Fibroblast of lung (primary cell): Measurements from ENCODE around the gene TBC1D14. TPM values are rescaled to one million over a fixed set of nuclear protein-coding genes. Genes with fewer than 3 reads are reported as not detected.

Experiments
- DNase-seq, 2 donors: peaks; one replicate each; pipeline versions ENCODE4 v3.0.0 to v3.0.0-alpha.2; 2010; ENCODE audit warnings: low read depth in 2 of 2
- H2AFZ ChIP-seq: 2 replicates; pipeline ENCODE4 v1.5.1; 2012; ENCODE audit warnings: low read length, control low read depth, inconsistent platforms
- H3K27ac ChIP-seq: 2 replicates; pipeline ENCODE4 v1.5.1; 2011; ENCODE audit warnings: low read length, control low read depth; ENCODE audit not compliant: insufficient read depth
- H3K27me3 ChIP-seq: 2 replicates; pipeline ENCODE4 v1.5.1; 2011; ENCODE audit warnings: mild to moderate bottlenecking, low read length; ENCODE audit not compliant: control insufficient read depth, insufficient read depth
- H3K36me3 ChIP-seq: 2 replicates; pipeline ENCODE4 v1.5.1; 2011; ENCODE audit warnings: low read length; ENCODE audit not compliant: control insufficient read depth, insufficient read depth
- H3K4me1 ChIP-seq: 2 replicates; pipeline ENCODE4 v1.5.1; 2011; ENCODE audit warnings: low read length; ENCODE audit not compliant: control insufficient read depth, insufficient read depth; ENCODE audit errors: extremely low read depth
- H3K4me2 ChIP-seq: 2 replicates; pipeline ENCODE4 v1.5.1; 2011; ENCODE audit warnings: low read length, control low read depth; ENCODE audit not compliant: insufficient read depth; ENCODE audit errors: extremely low read depth
- H3K4me3 ChIP-seq, 4 experiments: fragments of 200-600 bp in 1 of 4; sonication (generic) in 1 of 4; replicated peaks in 1 of 4; 2 replicates each; pipeline ENCODE4 v1.5.1; 2011 to 2016; ENCODE audit warnings: low read length in 4 of 4, low read depth in 3 of 4, mild to moderate bottlenecking in 3 of 4, control low read depth in 2 of 4, inconsistent platforms in 1 of 4, mixed read lengths in 1 of 4; ENCODE audit not compliant: insufficient read depth in 1 of 4; ENCODE audit errors: control extremely low read depth in 1 of 4
- H3K79me2 ChIP-seq: 2 replicates; pipeline ENCODE4 v1.5.1; 2012; ENCODE audit warnings: mild to moderate bottlenecking, low read length, inconsistent platforms; ENCODE audit not compliant: control insufficient read depth, insufficient read depth
- H3K9ac ChIP-seq: 2 replicates; pipeline ENCODE4 v1.5.1; 2011; ENCODE audit warnings: mild to moderate bottlenecking, low read length, control low read depth; ENCODE audit not compliant: insufficient read depth
- H3K9me3 ChIP-seq: 2 replicates; pipeline ENCODE4 v1.5.1; 2012; ENCODE audit warnings: low read depth, low read length; ENCODE audit not compliant: control insufficient read depth, insufficient read depth
- H4K20me1 ChIP-seq: 2 replicates; pipeline ENCODE4 v1.5.1; 2011; ENCODE audit warnings: low read length; ENCODE audit not compliant: control insufficient read depth, insufficient read depth; ENCODE audit errors: extremely low read depth
- CTCF ChIP-seq, 2 donors: IDR thresholded peaks in 1 of 2; conservative IDR thresholded peaks in 1 of 2; 1 replicate in 1 of 2; 2 replicates in 1 of 2; pipeline ENCODE4 v1.5.1; 2011 to 2012; ENCODE audit warnings: low read length in 2 of 2, control low read depth in 1 of 2, inconsistent platforms in 1 of 2, low read depth in 1 of 2, mild to moderate bottlenecking in 1 of 2
- EZH2 ChIP-seq: IDR thresholded peaks from 2 replicates; pipeline ENCODE4 v1.5.1; 2012; ENCODE audit warnings: low read length, control low read depth, mild to moderate bottlenecking; ENCODE audit errors: missing control alignments
- polyA plus RNA-seq, 2 donors: library from polyadenylated mRNA; depleted of rRNA in 1 of 2; stranded (reverse) in 1 of 2; unstranded in 1 of 2; fragments of >200 nt; gene quantifications; 2 replicates each; pipeline ENCODE4 v1.2.1, GENCODE V29; 2011 to 2012; ENCODE audit warnings: missing spikeins in 1 of 2
- total RNA-seq: library from RNA; depleted of rRNA; stranded (reverse); fragments of >200 nt; gene quantifications from 2 replicates; pipeline ENCODE4 v1.2.1, GENCODE V29; 2014

Gene TBC1D14
- total and polyA plus RNA-seq, 2 donors (not counting 1 experiment from before 2014, with no cell fraction given): 26.9 to 37.7 TPM

- no peaks in the 10 kb centered on the region for H3K9me3 ChIP-seq
- TF ChIP-seq EZH2 (no peak), CTCF (conservative IDR thresholded peaks at IDR 0.05 in 1 of 2, IDR thresholded peaks at IDR 0.05 in 1 of 2; ENCODE audit: low read depth in 1 of 2, low read length in 2 of 2) (no peak)
- no peak overlapping the region for H2AFZ ChIP-seq
- H3K4me3 ChIP-seq: no peak overlapping the region
- no peaks in the 10 kb centered on the region for H3K79me2 ChIP-seq
- DNase-seq: no peak
- H3K9ac ChIP-seq: no peak overlapping the region
- H3K4me2 ChIP-seq: no peak overlapping the region
- H3K4me1 ChIP-seq: peaks cover 10% of the 10 kb centered on the region
- H4K20me1 ChIP-seq: no peaks in the 10 kb centered on the region
- no peaks in the 10 kb centered on the region for H3K27me3 ChIP-seq
- H3K27ac ChIP-seq: no peak overlapping the region
- H3K36me3 ChIP-seq: no peaks in the 10 kb centered on the region
These were observed 28.1 kb downstream of the TBC1D14 start for GRCh38 chr4:6937754-6938153.

DNA sequence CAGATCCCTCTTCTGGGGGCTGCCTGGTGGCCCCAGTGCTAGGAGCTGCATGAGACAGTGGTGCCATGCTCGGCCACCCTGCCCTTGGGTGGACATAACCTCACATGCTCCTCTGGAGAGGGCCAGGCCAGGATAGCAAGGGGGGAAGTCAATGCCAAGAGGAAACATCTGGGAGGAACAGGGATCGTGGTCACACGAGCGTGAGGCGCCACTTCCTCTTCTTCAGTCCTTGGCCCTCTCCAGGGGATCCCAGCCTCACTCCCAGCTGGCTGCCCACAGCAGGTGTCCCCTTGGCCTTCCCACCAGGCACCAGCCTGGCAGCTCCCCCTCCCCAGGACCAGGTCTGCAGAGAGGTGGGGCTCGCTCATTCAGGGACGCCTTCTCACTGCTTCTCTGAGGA is 28.6 kb downstream of the TBC1D14 start:
- Histone ChIP-seq H2AFZ (no peak overlapping the region), H4K20me1 (no peaks in the 10 kb centered on the region), H3K36me3 (no peaks in the 10 kb centered on the region), H3K4me2 (no peak overlapping the region), H3K4me1 (peaks cover 10% of the 10 kb centered on the region), H3K27ac (no peak overlapping the region), H3K27me3 (no peaks in the 10 kb centered on the region), H3K4me3 (no peak overlapping the region), H3K79me2 (no peaks in the 10 kb centered on the region), H3K9ac (no peak overlapping the region), H3K9me3 (no peaks in the 10 kb centered on the region)
- DNase-seq: no peak
- no peak for TF ChIP-seq CTCF (conservative IDR thresholded peaks at IDR 0.05 in 1 of 2, IDR thresholded peaks at IDR 0.05 in 1 of 2; ENCODE audit: low read depth in 1 of 2, low read length in 2 of 2)
- TF ChIP-seq EZH2: no peak

DNA sequence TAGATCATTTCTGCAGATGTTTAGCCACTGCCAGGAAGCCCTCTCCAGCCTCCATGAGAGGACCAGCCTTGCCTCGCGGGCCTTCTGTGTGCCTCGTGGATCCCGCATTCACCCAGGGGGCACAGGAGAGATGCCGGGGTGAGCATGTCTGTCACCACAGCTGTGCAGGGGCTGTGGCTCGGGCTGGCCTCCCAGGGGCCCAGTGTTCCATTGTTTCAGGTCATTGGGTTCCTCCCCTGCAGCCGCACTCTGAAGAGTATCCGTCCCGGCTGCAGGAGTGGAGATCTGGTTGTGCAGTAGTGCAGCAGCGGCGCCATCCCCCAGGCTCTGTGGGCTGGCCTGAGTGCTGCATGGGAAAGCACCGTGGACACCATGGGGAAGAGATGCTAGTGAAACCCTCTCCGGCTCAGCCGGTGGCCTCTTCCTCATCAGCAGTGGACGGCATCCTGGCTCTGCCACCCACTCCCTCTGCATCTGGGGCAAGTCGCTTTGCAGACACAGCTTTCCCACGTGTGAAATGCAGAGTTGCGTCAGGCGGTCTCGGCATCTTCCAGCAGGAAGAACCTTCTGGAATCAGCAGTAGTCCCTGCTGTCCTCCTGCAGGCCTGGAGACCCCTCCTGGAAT is 29.1 kb downstream of the TBC1D14 start:
- Histone ChIP-seq H3K36me3 (no peaks in the 10 kb centered on the region), H3K4me3 (no peak overlapping the region), H2AFZ (no peak overlapping the region), H3K27ac (no peak overlapping the region), H3K9me3 (no peaks in the 10 kb centered on the region), H3K79me2 (no peaks in the 10 kb centered on the region), H3K9ac (no peak overlapping the region), H4K20me1 (no peaks in the 10 kb centered on the region), H3K27me3 (no peaks in the 10 kb centered on the region), H3K4me1 (peaks cover 10% of the 10 kb centered on the region), H3K4me2 (no peak overlapping the region)
- no peak for DNase-seq
- no peak for TF ChIP-seq CTCF (conservative IDR thresholded peaks at IDR 0.05 in 1 of 2, IDR thresholded peaks at IDR 0.05 in 1 of 2; ENCODE audit: low read depth in 1 of 2, low read length in 2 of 2)
- no peak for TF ChIP-seq EZH2
